ENCODE results near the gene OPN4. TPM values are rescaled to one million over a fixed set of nuclear protein-coding genes. Genes with fewer than 3 reads are reported as not detected.

OPN4 gene
- polyA plus RNA-seq, 2 of the 4 experiments (the other 2 are of a cell fraction), result not detected

- WGBS (ENCODE audit: missing lambda C conversion rate), result 48% methylated on average over 3 of the region's 3 CpGs
- no peak overlapping the region for H3K27ac ChIP-seq
- ChIA-PET CTCF (interaction anchor here (1.1 to 3.4 kb wide), 4 partner anchors 9 to 209 kb away, joined by 3 to 21 read pairs (median 11); no protein-coding TSS in a partner anchor), POLR2A (no interaction called here)
- no peak for DNase-seq (ENCODE audit: low read depth in 1 of 2, low spot score in 1 of 2)
- no peak for TF ChIP-seq E2F6 (IDR thresholded peaks at IDR 0.05; ENCODE audit: borderline replicate concordance, low read depth)
- TF ChIP-seq RCOR1 (IDR thresholded peaks at IDR 0.05; ENCODE audit: low read depth, low read length), result no peak
- no peak for TF ChIP-seq ZC3H11A (IDR thresholded peaks at IDR 0.05)
- TF ChIP-seq MAZ (IDR thresholded peaks at IDR 0.05; ENCODE audit: borderline replicate concordance, low read depth, low read length), result no peak
- no peak for TF ChIP-seq TFCP2L1 (CRISPR knock-in tag; IDR thresholded peaks at IDR 0.05)
- no peak for TF ChIP-seq PHF8 (IDR thresholded peaks at IDR 0.05; ENCODE audit: borderline replicate concordance, low read depth)
- TF ChIP-seq PBX3 (IDR thresholded peaks at IDR 0.05), result no peak
- no peak for TF ChIP-seq SMC3 (IDR thresholded peaks at IDR 0.05)
- TF ChIP-seq ATOH8 (CRISPR knock-in tag; IDR thresholded peaks at IDR 0.05; ENCODE audit: low read depth), result no peak
- no peak for TF ChIP-seq USF2 (IDR thresholded peaks at IDR 0.05)
- TF ChIP-seq HOXB13 (CRISPR knock-in tag; IDR thresholded peaks at IDR 0.05; ENCODE audit: low read depth), result no peak
- no peak for TF ChIP-seq HDAC2 (IDR thresholded peaks at IDR 0.05)
- FAIRE-seq, result no peak
- no peak overlapping the region for H3K4me3 ChIP-seq
- H3K4me1 ChIP-seq, result no peaks in the 10 kb centered on the region
- H3K4me2 ChIP-seq, result no peak overlapping the region
- H3K9me3 ChIP-seq, result no peaks in the 10 kb centered on the region
- no peak for ATAC-seq
Measured at GRCh38 chr10:86690657-86691084, 36.3 kb downstream of the OPN4 start.

- POLR2A ChIA-PET, result no interaction called here
- CTCF ChIA-PET, result interaction anchor here (3.2 kb wide), 1 partner anchor 208 kb away, joined by 16 read pairs; no protein-coding TSS in a partner anchor
- Histone ChIP-seq H3K9me3 (no peaks in the 10 kb centered on the region), H3K4me1 (no peaks in the 10 kb centered on the region), H3K4me2 (no peak overlapping the region), H3K4me3 (no peak overlapping the region), H3K27ac (no peak overlapping the region)
- FAIRE-seq (no peak), ATAC-seq (no peak), DNase-seq (ENCODE audit: low read depth in 1 of 2, low spot score in 1 of 2) (no peak)
- WGBS (ENCODE audit: missing lambda C conversion rate), result 83% methylated on average over 14 of the region's 14 CpGs
- TF ChIP-seq ELK1 (IDR thresholded peaks at IDR 0.05; ENCODE audit: low read depth, low read length) (no peak), FOXS1 (CRISPR knock-in tag; IDR thresholded peaks at IDR 0.05) (no peak), CHD2 (IDR thresholded peaks at IDR 0.05; ENCODE audit: low read length, partially characterized antibody) (no peak), ZNF302 (CRISPR knock-in tag; IDR thresholded peaks at IDR 0.05) (no peak), ZSCAN20 (CRISPR knock-in tag; IDR thresholded peaks at IDR 0.05) (no peak), REST (IDR thresholded peaks at IDR 0.05) (no peak), USF2 (IDR thresholded peaks at IDR 0.05) (no peak), NPAS2 (CRISPR knock-in tag; IDR thresholded peaks at IDR 0.05; ENCODE audit: borderline replicate concordance) (no peak), CHD4 (IDR thresholded peaks at IDR 0.05; ENCODE audit: borderline replicate concordance) (no peak), RFX5 (IDR thresholded peaks at IDR 0.05) (no peak), HEYL (CRISPR knock-in tag; IDR thresholded peaks at IDR 0.05) (no peak), E2F6 (IDR thresholded peaks at IDR 0.05; ENCODE audit: borderline replicate concordance, low read depth) (no peak), NR3C1 (IDR thresholded peaks at IDR 0.05) (no peak), EHMT2 (IDR thresholded peaks at IDR 0.05; ENCODE audit: low read depth) (no peak), JUNB (IDR thresholded peaks at IDR 0.05) (no peak)
Measured at GRCh38 chr10:86691333-86692022, 37.1 kb downstream of the OPN4 start.

Measured in A549 (cell line).